GM19099 (cell line): ENCODE data around the gene PCGF3.

ENCODE experiments used
- POLR2A ChIP-seq: IDR thresholded peaks from 3 replicates; pipeline ENCODE4 v1.6.1; 2011; ENCODE audit warnings: low read depth; ENCODE audit not compliant: insufficient read length; ENCODE audit errors: extremely low read depth

PCGF3 gene

GRCh38 chr4:722169-722725 is 16.6 kb downstream of the PCGF3 start:
- TF ChIP-seq POLR2A = no peak

GRCh38 chr4:722851-723360 is 17.3 kb downstream of the PCGF3 start:
- TF ChIP-seq POLR2A = no peak

- no peak for TF ChIP-seq POLR2A
These were observed 18.3 kb downstream of the PCGF3 start for GRCh38 chr4:723751-724530.

- TF ChIP-seq POLR2A = no peak
These were observed 20.0 kb downstream of the PCGF3 start for GRCh38 chr4:725391-726234.

- no peak for TF ChIP-seq POLR2A
These were observed 20.7 kb downstream of the PCGF3 start for GRCh38 chr4:726235-726787.

DNA sequence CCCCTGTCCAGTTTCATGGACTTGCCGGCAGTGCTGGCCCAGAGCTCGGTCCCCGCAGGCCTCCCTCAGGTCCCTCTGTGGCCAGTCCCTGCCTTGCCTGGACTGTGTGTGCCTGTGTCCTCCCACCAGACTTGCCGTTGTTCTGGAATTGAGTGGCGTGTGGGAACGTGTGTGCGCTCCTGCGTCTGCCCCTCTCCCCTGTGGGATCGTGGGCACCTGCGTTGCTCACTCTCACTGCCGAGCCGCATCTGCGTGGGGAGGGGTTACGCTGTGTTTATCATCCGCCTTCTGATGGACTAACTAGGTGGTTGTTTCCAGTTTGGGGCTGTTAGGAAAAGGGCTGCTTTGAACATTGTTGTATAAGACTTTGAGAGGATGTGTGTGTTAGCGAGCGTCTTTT is 21.2 kb downstream of the PCGF3 start:
- TF ChIP-seq POLR2A = no peak

- TF ChIP-seq POLR2A = no peak
These were observed 21.9 kb downstream of the PCGF3 start for GRCh38 chr4:727576-727975.

GRCh38 chr4:729336-730315 is 24.0 kb downstream of the PCGF3 start:
- no peak for TF ChIP-seq POLR2A

DNA sequence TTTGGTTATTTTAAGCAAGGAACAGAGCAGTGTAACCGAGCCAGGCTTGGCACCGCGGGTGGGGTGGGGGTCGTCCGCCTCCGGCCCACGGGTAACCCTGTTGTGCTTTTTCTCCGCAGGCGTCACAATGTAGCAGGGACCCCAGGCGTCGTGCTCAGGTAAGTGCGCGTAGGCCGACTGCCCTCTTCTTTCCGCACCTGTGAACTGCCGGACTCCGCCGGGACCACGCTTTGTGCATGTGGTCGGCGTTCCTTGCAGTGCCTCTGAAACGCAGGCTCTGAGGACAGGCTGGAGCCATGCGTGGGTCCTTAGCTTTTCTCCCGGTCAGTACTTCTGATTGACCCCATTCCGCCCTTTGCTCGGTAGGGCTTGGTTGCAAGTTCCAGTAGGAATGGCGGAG is 24.9 kb downstream of the PCGF3 start:
- no peak for TF ChIP-seq POLR2A

DNA sequence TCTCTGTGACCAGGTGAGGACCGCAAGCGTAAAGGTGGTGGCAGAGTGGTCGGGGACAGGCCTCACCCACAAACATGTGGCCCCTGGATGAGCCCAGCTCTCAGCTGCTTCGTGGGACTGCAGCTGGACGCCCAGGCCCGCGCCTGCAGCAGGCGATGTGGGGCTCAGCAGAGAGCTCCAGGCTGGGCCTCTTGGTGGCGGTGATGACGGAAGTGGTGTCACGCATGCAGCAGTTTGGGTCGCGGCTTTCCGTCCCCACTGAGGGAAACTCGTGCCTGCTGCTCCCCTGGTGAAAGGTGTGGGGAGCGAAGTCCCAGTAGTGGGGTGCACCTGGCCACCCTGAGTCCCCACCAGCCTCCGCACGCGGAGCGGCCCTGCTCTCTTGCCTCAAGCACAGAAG is 26.9 kb downstream of the PCGF3 start:
- TF ChIP-seq POLR2A = no peak

DNA sequence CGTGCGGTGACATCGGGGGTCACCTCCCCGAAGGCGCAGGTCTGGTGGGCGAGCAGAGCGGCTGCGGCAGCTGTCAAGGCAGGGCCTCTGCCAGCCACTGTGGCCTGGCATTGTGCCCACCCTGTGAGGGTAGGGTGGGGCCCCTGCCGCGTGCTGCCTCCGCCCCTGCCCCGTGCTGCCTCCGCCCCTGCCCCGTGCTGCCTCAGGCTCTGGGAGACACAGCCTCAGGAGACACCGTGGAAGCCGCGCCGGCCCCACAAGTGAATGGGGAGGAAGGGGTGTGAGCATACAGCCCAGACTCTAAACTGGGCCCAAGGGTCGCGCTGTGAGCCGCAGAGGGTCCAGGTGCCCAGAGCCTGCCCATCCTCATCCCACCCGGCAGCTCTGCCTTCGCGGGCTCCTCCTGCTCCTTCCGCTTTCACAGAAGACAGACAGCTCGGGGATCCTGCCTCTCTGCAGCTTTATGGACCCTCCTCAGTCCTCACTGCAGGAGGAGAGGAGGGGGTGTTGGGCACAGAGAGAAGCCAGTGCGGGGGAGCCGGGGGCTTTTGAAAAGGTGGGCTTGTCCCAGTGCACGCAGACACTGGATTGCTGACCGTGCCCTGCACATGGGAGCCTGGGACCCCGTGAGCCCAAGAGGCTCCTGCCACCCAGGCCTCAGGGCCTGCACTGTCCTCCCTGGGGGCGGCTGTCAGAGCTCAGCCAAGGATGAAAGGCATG is 27.4 kb downstream of the PCGF3 start:
- no peak for TF ChIP-seq POLR2A

DNA sequence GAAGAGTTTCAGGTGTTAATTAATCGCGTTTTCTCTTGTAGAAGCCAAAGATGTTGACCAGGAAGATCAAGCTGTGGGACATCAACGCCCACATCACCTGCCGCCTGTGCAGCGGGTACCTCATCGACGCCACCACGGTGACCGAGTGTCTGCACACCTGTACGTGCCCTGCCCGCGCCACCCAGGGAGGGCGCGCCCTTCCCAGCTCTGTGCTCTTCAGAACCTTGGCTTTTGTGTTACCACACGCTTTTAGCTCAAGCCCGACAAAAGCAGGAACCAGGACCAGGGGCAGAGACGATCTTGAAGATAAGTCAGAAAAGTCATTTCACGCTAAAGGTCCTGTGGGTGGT is 28.0 kb downstream of the PCGF3 start:
- no peak for TF ChIP-seq POLR2A

- TF ChIP-seq POLR2A = no peak
These were observed 28.4 kb downstream of the PCGF3 start for GRCh38 chr4:734075-734474.

DNA sequence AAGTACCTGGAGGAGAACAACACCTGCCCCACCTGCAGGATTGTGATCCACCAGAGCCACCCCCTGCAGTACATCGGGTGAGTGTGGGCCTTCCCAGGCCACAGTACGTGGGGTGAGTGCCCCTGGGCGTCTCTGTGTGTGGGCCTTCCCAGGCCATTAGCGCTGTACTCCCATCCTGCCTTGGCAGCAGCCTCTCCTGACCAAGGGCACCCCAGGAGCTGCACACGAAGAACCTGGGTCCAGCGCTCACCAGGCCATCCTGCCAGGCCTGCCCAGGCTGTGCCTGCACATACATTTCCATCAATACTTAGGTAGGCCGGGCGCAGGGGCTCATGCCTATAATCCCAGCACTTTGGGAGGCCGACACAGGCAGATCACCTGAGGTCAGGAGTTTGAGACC is 29.3 kb downstream of the PCGF3 start:
- no peak for TF ChIP-seq POLR2A

- TF ChIP-seq POLR2A = no peak
These were observed 30.0 kb downstream of the PCGF3 start for GRCh38 chr4:735583-735982.
